ENCODE data around the gene PTPN5. TPM values are rescaled to one million over a fixed set of nuclear protein-coding genes. Genes with fewer than 3 reads are reported as not detected.
A peak's percentile ranks its signal among the peaks of the same experiment; 100 is the strongest.

PTPN5 gene
- total RNA-seq, 1 donor, result not detected

GRCh38 chr11:18700872-18701271 is 90.7 kb downstream of the PTPN5 start:
- Histone ChIP-seq H3K4me2 (ENCODE audit: insufficient read depth, low read length) (no peak overlapping the region), H2AFZ (ENCODE audit: low read length) (no peak overlapping the region)

DNA sequence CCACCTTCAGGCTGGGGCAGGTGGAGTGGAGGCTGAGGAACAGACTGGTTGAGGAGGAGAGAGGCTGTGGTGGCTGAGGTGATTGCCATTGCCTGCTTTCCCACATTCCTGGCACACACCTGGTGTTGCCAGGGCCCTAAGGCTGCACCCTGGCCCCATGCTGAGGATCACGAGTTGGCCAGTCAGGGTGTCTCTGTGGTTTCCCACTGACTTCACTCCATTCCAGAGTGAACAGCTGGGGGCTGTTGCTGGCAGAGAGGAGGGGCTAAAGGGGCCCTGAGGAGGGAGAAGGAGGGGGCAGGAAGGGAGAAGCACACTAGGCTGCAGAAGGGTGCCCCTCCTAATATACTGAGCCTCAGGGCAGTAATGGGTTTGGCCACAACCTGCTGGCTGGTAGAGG is 91.2 kb downstream of the PTPN5 start:
- Histone ChIP-seq H3K27ac (ENCODE audit: low read depth, low read length) (no peak overlapping the region), H4K20me1 (ENCODE audit: insufficient read depth, low read length) (no peaks in the 10 kb centered on the region), H3K4me1 (ENCODE audit: insufficient read depth, low read length) (peaks cover 15% of the 10 kb centered on the region), H3K4me2 (ENCODE audit: insufficient read depth, low read length) (no peak overlapping the region), H3K27me3 (ENCODE audit: insufficient read depth, low read length) (peaks cover 17% of the 10 kb centered on the region), H3K4me3 (ENCODE audit: insufficient read depth, low read length) (no peak overlapping the region), H3K79me2 (ENCODE audit: insufficient read depth, low read length) (no peaks in the 10 kb centered on the region), H3K36me3 (ENCODE audit: insufficient read depth, low read length) (no peaks in the 10 kb centered on the region), H3K9me3 (ENCODE audit: low read depth, low read length) (no peaks in the 10 kb centered on the region), H2AFZ (ENCODE audit: low read length) (no peak overlapping the region)
- TF ChIP-seq, protein P1, sequence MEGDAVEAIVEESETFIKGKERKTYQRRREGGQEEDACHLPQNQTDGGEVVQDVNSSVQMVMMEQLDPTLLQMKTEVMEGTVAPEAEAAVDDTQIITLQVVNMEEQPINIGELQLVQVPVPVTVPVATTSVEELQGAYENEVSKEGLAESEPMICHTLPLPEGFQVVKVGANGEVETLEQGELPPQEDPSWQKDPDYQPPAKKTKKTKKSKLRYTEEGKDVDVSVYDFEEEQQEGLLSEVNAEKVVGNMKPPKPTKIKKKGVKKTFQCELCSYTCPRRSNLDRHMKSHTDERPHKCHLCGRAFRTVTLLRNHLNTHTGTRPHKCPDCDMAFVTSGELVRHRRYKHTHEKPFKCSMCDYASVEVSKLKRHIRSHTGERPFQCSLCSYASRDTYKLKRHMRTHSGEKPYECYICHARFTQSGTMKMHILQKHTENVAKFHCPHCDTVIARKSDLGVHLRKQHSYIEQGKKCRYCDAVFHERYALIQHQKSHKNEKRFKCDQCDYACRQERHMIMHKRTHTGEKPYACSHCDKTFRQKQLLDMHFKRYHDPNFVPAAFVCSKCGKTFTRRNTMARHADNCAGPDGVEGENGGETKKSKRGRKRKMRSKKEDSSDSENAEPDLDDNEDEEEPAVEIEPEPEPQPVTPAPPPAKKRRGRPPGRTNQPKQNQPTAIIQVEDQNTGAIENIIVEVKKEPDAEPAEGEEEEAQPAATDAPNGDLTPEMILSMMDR (IDR thresholded peaks at IDR 0.05; ENCODE audit: extremely low read depth, low read depth, low read length), result no peak
- DNase-seq (ENCODE audit: insufficient read length, low spot score, missing footprints), result no peak

More at GRCh38 chr11:18700872-18701271, 90.7 kb downstream of the PTPN5 start:
- no peaks in the 10 kb centered on the region for H3K9me3 ChIP-seq (ENCODE audit: low read depth, low read length)
- no peak for DNase-seq (ENCODE audit: insufficient read length, low spot score, missing footprints)
- no peaks in the 10 kb centered on the region for H3K36me3 ChIP-seq (ENCODE audit: insufficient read depth, low read length)
- H3K79me2 ChIP-seq (ENCODE audit: insufficient read depth, low read length), result no peaks in the 10 kb centered on the region
- peaks cover 20% of the 10 kb centered on the region for H3K4me1 ChIP-seq (ENCODE audit: insufficient read depth, low read length)
- no peak overlapping the region for H3K4me3 ChIP-seq (ENCODE audit: insufficient read depth, low read length)
- H3K27ac ChIP-seq (ENCODE audit: low read depth, low read length), result no peak overlapping the region
- H4K20me1 ChIP-seq (ENCODE audit: insufficient read depth, low read length), result no peaks in the 10 kb centered on the region
- peaks cover 22% of the 10 kb centered on the region for H3K27me3 ChIP-seq (ENCODE audit: insufficient read depth, low read length)
- TF ChIP-seq, protein P1 (IDR thresholded peaks at IDR 0.05; ENCODE audit: extremely low read depth, low read depth, low read length), result no peak

DNA sequence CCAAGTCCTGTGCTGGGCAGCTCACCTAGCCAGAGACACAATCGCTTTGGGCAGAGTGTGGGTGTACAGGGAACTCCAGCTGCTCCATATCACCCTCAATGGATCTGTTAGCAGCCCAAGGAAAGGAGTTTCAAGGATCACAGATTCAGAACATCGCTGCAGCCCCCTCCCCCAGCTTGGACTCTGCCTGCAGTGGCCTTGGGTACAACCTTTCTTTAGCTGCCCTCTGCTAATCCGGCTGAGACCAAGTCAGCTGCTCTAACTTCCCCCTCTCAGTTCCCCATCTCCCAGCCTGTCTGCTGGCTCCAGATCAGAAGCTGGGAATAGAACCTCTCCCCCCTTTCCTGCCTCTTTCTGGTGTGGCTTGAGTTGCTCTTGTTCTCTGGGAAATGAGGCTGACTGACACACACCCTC is 91.7 kb downstream of the PTPN5 start:
- DNase-seq (ENCODE audit: insufficient read length, low spot score, missing footprints), result no peak
- TF ChIP-seq, protein P1 (IDR thresholded peaks at IDR 0.05; ENCODE audit: extremely low read depth, low read depth, low read length), result no peak
- Histone ChIP-seq H3K27me3 (ENCODE audit: insufficient read depth, low read length) (peaks cover 13% of the 10 kb centered on the region), H3K4me3 (ENCODE audit: insufficient read depth, low read length) (no peak overlapping the region), H3K27ac (ENCODE audit: low read depth, low read length) (no peak overlapping the region), H3K79me2 (ENCODE audit: insufficient read depth, low read length) (no peaks in the 10 kb centered on the region), H3K9me3 (ENCODE audit: low read depth, low read length) (no peaks in the 10 kb centered on the region), H2AFZ (ENCODE audit: low read length) (no peak overlapping the region), H3K4me1 (ENCODE audit: insufficient read depth, low read length) (peaks cover 14% of the 10 kb centered on the region), H4K20me1 (ENCODE audit: insufficient read depth, low read length) (no peaks in the 10 kb centered on the region), H3K4me2 (ENCODE audit: insufficient read depth, low read length) (peak overlapping the region; percentile 91), H3K36me3 (ENCODE audit: insufficient read depth, low read length) (no peaks in the 10 kb centered on the region)

GRCh38 chr11:18699269-18699596 is 92.4 kb downstream of the PTPN5 start:
- TF ChIP-seq, protein P1 (IDR thresholded peaks at IDR 0.05; ENCODE audit: extremely low read depth, low read depth, low read length), result no peak
- Histone ChIP-seq H3K27ac (ENCODE audit: low read depth, low read length) (no peak overlapping the region), H3K4me3 (ENCODE audit: insufficient read depth, low read length) (peak overlapping the region; percentile 80), H3K4me1 (ENCODE audit: insufficient read depth, low read length) (peaks cover 14% of the 10 kb centered on the region), H4K20me1 (ENCODE audit: insufficient read depth, low read length) (no peaks in the 10 kb centered on the region), H2AFZ (ENCODE audit: low read length) (peak overlapping the region; percentile 51), H3K27me3 (ENCODE audit: insufficient read depth, low read length) (peaks cover 13% of the 10 kb centered on the region), H3K4me2 (ENCODE audit: insufficient read depth, low read length) (peak overlapping the region; percentile 91), H3K36me3 (ENCODE audit: insufficient read depth, low read length) (no peaks in the 10 kb centered on the region), H3K9me3 (ENCODE audit: low read depth, low read length) (no peaks in the 10 kb centered on the region), H3K79me2 (ENCODE audit: insufficient read depth, low read length) (no peaks in the 10 kb centered on the region)
- DNase-seq (ENCODE audit: insufficient read length, low spot score, missing footprints), result no peak

All from osteoblast (primary cell).